Measurements from ENCODE around the gene CCR8.

DNA sequence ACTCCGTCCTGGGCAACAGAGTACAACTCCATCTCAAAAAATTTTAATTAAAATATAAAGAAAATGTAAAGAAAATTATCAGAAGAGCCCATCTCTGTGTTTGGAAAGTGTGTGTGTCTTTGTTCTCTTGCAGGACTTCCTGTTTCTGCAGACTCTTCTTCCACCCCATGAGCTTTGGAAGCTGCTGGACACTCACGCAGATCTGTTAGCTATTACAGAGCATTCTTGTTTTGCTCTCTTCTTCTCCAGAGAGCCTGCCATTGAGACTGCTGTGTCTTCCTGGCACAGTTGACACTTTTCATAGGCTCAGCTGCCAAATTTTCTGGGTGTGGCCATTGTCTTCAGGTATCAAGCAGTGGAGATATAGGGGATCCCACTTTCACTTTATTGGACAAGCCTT, 6.0 kb upstream of the CCR8 start:
- no peak for TF ChIP-seq POLR2A (IDR thresholded peaks at IDR 0.05)
- TF ChIP-seq, protein P1, sequence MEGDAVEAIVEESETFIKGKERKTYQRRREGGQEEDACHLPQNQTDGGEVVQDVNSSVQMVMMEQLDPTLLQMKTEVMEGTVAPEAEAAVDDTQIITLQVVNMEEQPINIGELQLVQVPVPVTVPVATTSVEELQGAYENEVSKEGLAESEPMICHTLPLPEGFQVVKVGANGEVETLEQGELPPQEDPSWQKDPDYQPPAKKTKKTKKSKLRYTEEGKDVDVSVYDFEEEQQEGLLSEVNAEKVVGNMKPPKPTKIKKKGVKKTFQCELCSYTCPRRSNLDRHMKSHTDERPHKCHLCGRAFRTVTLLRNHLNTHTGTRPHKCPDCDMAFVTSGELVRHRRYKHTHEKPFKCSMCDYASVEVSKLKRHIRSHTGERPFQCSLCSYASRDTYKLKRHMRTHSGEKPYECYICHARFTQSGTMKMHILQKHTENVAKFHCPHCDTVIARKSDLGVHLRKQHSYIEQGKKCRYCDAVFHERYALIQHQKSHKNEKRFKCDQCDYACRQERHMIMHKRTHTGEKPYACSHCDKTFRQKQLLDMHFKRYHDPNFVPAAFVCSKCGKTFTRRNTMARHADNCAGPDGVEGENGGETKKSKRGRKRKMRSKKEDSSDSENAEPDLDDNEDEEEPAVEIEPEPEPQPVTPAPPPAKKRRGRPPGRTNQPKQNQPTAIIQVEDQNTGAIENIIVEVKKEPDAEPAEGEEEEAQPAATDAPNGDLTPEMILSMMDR (IDR thresholded peaks at IDR 0.05) = no peak

All from vagina (tissue), 2 donors.